HG02763 (cell line): ENCODE results near the gene NUP85.
"Not testable (repeated sequence)": the region's sequence is repeated elsewhere in the genome, so short reads cannot be mapped to it uniquely, and the experiment has no call there.

Experiments used
- ATAC-seq: cut with Tn5 transposase; IDR thresholded peaks from one replicate; pipeline ENCODE4 v1.9.1; 2021; ENCODE audit warnings: mild to moderate bottlenecking, moderate library complexity; ENCODE audit not compliant: unreplicated experiment

Gene NUP85

DNA sequence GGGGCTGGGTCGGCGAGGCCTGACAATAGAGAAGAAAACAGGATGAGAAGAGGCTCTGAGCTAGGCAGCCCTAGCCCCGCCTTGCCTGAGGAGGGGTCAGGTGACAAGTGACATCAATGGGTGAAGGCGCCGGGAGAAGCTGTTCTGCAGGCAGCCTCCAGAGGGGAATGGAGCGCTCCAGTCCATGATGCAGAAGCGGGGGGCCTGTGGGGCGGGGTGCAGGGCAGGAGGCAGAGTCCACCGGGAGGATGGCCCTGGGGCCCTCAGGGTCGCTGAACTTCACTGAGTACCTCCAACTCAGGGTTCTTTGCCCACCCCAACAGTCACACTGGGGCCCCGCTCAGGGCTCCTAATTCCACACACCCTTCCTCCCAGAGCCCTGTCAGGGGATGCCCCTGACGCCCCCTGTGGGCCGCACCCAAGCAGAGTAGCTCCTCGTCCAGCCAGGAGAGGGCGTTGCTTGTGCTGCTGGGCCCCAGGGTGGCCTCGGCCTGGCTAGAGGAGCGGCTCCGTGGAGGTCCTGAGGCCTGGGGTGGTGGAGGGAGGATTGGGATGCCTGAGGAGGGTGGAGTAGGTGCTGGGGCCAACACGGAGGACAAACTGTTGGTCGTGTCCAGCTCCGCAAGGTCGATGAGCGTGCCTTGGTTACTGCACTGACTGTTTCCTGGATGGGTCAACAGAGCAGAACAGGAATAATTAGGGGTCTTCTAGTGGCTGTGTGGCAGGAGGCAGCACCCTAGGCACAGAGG lies 35.1 kb downstream of the NUP85 start:
- ATAC-seq = no peak

DNA sequence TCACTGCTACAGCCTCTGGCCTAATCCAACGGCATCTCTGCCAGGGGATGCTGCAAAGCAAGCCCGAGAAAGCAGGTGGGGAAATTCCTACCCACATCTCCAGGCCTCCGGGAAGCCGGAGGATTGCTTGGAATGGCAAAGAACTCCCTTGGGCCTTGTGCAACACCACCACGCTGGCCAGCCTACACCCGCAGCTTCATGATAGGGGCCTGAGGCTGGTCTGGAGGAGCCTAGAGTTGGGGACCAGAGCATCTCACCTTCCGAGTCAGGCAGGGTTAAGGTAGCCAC lies 35.6 kb downstream of the NUP85 start:
- no peak for ATAC-seq

DNA sequence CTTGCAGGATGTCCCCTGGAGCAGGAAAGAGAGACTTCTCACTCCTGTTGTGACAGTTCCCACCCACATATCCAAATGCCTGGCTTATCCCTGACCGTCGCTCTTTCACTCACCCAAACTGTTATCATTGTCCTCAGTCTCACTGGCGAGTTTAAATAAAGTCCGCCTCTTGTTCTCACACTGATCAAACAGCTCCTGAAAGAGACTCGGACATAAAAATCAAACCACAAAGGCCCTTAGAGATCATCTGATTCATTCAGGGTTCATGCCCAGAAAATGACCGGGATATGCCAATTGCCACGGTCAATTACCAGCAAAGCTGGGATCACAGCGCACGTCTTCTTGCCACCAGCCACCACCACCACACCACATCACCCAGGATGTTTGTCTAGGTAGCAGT lies 36.0 kb downstream of the NUP85 start:
- ATAC-seq = no peak

DNA sequence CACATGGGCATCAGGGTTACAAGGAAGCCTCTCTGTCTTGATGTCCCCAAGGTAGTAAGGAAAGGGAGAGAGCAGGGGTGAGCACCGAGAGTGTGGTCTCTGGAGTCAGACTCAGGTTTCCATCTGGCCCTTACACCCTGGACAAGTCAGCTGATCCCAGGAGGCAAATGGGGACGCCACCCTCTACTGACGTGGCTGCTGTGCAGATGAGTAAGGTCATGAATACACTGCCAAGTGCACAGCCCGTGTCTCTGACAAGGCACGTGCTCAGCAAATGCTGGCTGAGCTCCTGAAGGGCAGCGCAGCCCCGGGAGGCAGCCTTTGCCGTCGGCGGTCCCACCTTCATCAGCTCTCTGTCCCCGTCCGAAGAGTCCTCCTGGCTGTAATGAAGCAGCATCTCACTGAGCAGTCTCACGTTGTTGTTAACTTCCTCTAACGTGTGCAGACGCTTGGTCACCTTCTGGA lies 36.5 kb downstream of the NUP85 start:
- ATAC-seq = no peak

DNA sequence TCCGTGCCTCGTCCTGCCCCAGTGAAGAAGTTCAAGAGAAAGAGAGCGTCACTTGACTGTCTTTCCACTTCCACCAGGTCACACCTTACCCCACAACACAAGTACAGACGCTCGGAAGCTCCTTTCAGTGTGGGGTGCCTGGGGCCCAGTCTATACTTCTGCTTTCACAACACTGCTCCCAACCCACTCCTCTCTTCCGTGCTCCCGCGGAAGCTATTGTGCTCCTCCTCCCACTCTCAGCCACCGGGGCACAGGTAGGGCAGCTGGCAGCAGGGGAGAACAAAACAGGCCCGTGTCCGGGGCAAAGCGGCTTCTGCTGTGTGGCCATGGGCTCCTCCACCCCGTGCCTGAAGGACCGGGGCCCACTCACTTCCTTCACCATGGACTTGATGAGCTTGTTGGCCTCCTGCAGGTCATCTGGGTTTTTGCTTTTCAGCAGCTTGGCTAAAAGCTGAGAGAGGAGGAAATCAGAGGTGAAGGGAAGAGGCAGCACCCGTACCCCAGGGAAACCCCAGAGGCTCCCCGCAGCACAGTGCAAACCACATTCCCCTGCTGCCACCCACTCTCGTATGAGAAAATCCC lies 37.1 kb downstream of the NUP85 start:
- ATAC-seq = no peak

DNA sequence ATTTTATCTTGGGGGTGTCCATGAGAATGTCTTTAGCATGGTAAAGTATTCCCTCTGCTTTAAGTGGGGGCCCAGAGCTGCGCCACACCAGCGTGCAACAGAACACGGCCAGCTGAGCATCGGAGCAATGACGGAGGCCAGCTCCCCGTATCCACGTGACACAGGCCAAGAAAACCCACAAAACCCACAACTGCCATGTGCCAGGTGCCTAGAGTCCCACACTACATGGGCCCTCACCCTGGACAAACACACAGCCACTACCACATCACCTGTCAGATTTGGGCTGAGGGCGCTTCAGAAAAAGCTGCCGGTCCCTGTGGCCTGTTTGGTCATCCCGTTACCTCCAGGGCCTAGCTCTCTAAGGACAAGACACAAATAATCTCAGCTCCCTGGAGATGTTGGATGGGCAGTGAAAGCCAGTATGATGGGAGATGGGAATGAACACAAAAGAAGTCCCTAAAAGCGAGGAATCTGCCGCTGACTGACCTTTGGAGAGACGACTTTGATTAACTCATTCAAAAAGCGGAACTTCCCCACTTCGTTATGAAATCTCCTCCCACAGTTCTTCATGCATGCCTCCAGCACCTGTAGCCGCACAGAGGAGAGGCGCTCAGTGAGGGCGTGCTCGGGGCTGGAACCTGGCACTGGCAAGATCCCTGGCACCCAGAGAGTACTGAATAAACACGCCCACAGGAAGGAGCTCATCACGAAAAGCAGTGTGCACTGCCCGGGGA lies 38.8 kb downstream of the NUP85 start:
- no peak for ATAC-seq

DNA sequence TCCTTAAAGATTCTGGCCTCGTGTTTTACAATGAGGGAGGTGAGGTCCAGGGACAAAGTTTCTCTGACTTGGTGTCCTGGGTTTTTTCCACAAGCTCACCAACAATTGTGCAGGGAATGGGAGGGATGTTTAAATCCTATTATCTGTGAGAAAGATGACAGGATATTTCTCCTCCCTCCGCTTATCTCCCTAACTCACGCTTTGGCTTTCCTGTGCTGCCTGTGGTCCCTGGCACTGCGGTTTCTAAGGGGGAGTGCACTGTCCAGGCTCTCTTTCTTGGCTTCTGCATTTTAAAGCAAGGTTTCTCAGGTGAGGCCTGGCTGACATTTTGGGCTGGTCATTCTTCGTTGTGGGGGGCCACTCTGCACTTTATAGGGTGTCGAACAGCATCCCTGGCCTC lies 39.5 kb downstream of the NUP85 start:
- no peak for ATAC-seq

DNA sequence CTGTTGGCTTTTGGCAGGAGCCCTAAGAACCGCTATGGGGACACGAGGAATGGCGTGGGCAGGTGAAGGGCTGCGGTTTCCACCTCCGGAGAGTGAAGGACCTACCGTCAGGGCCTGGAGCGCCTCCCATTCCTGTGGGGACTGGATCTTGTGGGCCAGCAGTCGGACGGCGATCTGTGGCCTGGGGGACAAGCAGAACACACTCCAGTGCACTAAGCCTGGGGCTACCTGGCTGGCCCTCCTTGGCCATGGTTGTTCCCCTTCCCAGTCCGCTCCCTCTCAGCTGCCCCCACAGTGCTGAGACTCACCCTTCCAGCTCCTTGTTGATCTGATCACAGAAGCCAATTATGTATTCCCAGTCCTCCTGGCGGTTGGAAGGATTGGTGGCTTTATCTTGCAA lies 40.9 kb downstream of the NUP85 start:
- ATAC-seq = no peak

DNA sequence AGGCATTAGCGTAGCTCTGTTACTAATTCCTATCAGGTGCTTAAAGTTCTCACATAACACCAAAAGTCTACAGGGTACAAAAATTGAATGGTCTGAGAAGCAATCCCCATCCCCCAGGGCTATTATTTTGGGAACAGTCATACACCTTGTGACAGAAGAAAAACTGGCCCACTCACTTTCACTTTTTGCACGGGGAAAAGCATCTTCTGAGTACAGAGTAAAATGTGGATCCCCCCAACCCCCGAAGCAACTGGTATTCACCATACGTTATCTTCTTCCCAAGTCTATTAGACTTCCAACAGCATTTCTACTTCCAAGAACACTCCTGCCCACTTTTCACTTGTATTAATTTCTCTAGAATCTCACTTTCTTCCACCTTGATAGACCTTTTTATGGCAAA lies 44.1 kb downstream of the NUP85 start:
- no peak for ATAC-seq

DNA sequence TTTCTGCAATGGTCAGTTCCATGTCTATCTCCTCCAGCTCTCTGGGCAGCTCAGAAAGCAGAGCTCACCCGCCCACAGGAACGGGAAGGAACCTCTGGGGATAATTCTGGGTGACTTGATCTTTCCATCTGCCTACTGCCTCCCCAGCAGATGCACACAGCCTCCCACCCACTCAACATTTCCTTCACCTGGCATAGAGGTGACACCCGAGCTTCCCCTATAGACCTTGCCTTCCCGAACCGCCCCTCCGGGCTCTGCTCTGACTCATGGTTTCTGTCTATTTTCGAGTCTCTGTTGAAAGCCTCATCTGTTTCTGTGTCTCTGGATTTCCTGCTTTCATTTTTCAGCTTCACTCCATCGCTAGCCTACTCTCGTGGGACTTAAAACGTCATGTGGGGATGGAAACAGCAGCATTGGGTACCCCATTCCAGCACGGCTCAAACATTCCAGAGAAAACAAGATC lies 44.6 kb downstream of the NUP85 start:
- ATAC-seq = peak; percentile 93

DNA sequence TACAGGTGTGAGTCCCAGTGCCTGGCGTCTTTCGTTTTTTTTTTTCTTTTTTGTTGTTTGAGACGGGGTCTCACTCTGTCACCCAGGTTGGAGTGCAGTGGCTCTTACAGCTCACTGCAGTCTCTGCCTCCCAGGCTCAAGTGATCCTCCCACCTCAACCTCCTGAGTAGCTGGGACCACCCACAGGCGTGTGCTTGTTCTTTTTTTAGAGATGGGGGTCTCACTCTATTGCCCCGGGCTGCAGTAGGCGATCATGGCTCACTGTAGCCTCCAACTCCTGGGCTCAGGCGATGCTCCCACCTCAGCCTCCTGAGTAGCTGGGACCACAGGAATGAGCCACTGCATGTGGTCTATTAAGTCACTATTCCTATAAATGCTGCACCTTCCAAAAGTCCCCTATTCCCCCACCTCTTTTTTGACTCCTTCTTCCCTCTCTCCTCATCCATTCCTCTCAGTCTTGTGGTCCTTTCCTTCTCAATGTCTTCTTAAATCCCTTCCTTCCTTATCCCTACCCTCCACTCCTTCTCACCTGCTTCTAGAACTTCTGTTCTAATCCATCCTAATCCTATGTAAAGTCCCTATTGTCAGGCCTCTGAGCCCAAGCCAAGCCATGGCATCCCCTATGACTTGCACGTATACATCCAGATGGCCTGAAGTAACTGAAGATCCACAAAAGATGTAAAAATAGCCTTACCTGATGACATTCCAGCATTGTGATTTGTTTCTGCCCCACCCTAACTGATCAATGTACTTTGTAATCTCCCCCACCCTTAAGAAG lies 46.7 kb downstream of the NUP85 start:
- ATAC-seq = no peak

DNA sequence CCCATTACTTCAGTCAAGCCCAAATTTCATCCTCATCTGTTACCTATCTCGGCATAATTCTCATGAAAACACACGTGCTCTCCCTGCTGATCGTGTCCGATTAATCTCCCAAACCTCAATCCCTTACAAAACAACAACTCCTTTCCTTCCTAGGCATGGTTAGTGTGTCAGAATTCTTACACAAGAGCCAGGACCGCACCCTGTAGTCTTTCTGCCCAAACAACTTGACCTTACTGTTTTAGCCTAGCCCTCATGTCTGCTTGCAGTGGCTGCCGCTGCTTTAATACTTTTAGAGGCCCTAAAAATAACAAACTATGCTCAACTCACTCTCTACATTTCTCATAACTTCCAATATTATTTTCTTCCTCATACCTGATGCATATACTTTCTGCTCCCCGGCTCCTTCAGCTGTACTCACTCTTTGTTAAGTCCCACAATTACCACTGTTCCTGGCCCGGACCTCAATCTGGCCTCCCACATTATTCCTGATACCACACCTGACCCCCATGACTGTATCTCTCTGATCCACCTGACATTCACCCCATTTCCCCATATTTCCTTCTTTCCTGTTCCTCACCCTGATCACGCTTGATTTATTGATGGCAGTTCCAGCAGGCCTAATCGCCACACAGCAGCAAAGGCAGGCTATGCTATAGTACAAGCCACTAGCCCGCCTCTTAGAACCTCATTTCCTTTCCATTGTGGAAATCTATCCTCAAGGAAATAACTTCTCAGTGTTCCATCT lies 50.6 kb downstream of the NUP85 start:
- ATAC-seq = not testable (repeated sequence)

DNA sequence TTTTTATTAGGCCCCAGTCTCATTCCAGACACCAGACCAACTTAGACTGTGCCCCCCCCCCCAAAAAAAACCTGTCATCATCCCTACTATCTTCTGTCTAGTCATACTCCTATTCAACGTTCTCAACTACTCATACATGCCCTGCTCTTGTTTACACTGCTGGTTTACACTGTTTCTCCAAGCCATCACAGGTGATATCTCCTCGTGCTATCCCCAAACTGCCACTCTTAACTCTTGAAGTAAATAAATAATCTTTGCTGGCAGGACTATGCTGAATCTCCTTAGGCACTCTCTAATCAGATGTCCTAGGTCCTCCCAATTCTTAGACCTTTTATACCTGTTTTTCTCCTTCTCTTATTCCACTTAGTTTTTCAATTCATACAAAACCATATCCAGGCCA lies 51.7 kb downstream of the NUP85 start:
- ATAC-seq = not testable (repeated sequence)

DNA sequence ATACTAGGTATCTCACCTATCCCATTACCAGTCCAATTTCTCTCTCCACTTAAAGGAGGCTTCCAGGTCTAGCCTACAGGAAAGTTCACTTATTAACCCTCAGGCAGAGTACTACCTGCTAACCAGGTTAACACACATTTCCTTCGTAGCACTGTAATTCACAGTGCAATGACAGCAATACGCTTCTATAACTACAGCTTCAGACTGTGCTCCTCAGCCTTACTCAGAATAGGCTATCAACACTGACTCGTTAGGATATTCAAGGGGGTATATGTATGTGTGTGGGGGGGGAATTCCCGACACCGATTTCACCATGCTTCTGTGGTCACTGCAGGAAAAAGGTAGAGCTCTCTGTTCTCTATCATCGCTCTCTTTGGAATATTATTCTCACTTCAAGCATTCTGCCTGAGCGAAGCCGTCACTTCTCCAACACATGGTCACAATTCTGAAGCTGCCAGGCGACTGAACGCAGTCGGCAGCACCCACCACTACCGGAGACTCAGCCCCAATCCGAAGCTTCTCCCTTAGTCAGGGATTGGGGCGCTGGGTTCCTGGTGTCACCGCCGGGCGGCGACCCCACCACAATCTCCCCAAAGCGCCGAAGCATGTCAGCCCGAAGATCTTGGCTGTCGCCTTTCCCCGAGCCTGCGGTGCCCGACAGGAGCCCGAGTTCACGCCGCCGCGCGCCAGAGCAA lies 55.3 kb downstream of the NUP85 start:
- peak; percentile 23 for ATAC-seq

DNA sequence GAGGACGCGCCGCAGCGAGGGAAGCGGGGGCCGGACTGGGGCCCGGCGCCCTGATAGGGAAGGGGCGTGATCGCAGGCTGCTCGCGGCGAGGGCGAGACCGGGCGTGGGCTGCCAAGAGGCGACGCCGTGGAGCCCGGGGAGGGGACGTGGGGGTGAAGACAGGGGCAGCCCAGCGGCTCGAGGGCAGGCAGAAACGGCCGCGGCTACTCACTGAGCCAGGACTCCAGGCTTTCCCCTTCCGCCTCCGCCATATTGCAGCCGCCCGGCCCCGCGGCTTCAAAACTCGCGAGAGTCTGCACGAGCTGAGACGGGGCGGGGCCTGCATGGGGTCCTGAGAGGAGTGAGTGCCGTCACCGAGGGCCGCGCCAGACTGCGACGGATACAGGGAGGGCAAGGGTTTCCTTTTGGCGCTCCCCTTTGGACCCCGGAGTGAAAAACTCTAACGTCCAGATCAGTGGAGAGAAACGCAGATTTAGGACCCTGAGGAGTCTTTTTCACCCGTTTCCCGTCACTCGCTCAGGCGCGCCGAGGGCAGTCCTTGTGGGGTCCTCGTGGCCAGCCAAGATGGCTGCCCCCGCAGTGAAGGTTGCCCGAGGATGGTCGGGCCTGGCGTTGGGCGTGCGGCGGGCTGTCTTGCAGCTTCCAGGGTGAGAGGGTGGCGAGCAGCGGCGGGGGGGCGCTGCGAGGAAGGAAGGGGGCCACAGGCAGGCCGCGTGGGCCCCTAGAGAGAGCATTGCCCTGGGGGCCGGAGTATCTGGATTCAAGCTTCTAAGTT lies 56.0 kb downstream of the NUP85 start, which contains the start of the genes GGA3 and MRPS7:
Gene GGA3, minus strand, starts transcription at position 271 of the 776 bp plus-strand sequence. Its CDS starts 19 bp downstream, at position 252.
Gene MRPS7, plus strand, starts transcription at position 544 of the 776 bp plus-strand sequence. Its CDS starts 22 bp downstream, at position 566.
- peak; percentile 89 for ATAC-seq

DNA sequence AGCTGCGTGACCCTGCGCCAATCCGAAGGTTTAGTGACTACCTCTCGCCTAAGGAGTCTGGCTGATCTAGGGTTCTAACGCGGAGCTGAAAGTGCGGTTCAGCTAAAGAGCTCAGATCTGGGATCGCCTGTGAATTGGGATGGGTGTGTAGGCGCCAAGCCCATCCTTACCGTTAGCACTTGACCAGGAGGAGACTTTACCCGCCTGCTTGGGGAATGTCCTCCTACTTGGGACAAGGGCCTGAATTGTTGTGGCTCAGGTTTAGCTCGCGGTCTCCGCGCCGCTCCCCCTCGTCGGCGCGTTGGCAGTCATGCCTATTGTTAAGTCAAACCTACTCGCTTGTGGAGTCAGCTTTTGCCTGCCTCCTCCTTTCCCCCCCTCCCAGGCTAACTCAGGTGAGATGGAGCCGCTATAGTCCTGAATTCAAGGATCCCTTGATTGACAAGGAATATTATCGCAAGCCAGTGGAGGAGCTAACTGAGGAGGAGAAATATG lies 56.7 kb downstream of the NUP85 start:
- no peak for ATAC-seq

DNA sequence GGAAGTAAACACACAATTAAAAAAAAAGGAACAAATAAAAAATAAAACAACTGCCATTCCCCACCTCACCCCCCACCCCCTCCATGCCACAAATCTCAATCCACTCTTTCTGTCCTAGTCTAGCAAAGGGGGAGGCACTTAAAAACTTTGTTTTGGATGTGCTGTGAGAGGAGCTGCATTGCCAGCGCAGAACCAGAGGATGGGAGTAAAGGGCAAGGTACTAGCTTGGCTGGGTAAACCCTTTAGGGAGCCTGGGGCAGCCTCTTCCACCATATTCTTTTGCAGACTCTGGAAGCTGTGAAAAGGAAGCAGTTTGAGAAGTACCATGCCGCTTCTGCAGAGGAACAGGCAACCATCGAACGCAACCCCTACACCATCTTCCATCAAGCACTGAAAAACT lies 57.6 kb downstream of the NUP85 start:
- ATAC-seq = no peak

DNA sequence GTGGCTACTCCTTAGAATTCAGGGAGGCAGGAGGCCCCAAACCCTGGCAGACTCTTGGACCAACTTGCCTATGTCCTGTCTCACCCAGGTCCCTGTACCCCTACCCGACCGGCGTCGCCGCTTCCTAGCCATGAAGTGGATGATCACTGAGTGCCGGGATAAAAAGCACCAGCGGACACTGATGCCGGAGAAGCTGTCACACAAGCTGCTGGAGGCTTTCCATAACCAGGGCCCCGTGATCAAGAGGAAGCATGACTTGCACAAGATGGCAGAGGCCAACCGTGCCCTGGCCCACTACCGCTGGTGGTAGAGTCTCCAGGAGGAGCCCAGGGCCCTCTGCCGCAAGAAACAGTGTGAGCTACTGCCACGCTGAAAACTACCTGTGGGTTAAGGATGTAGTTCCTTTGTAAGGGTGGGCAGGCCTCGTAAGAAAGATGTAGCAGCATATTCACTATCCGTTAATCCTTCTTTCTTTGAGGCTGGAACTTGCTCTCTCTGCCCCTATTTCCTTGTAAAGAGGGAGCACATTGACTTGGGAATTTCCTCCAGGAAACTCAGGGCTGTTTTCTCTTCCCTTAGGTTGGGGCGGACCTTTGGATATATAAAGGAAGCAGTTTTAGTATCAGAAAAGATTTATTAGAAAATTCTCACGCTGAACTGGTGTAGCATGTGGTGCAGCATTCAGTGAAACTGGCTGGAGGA lies 60.3 kb downstream of the NUP85 start:
- ATAC-seq = no peak
